GM19351 (cell line): ENCODE measurements around the gene KRTAP10-11.

Source experiments
- ATAC-seq: cut with Tn5 transposase; IDR thresholded peaks from one replicate; pipeline ENCODE4 v1.9.1; 2021; ENCODE audit warnings: mild to moderate bottlenecking, moderate library complexity; ENCODE audit not compliant: unreplicated experiment

Gene KRTAP10-11

GRCh38 chr21:44692798-44693512, 46.7 kb downstream of the KRTAP10-11 start:
- ATAC-seq = no peak

- no peak for ATAC-seq
Measured at GRCh38 chr21:44694776-44695175, 48.6 kb downstream of the KRTAP10-11 start.

GRCh38 chr21:44695184-44695583, 49.0 kb downstream of the KRTAP10-11 start:
- ATAC-seq = no peak

- no peak for ATAC-seq
Measured at GRCh38 chr21:44695641-44696040, 49.4 kb downstream of the KRTAP10-11 start.

GRCh38 chr21:44696572-44696971, 50.4 kb downstream of the KRTAP10-11 start:
- ATAC-seq = no peak
